Retinal pigment epithelial cell (primary cell): ENCODE data around the gene KRTAP5-7.

ENCODE experiments used
- DNase-seq: peaks from one replicate; pipeline ENCODE4 v3.0.0-alpha.2; 2010; ENCODE audit warnings: low read depth
- H3K4me3 ChIP-seq: 2 replicates; pipeline ENCODE4 v1.5.1; 2011; ENCODE audit warnings: mild to moderate bottlenecking, low read length, control low read depth, moderate library complexity
- CTCF ChIP-seq: conservative IDR thresholded peaks from 2 replicates; pipeline ENCODE4 v1.5.1; 2011; ENCODE audit warnings: low read depth, low read length, control low read depth, inconsistent platforms

Gene KRTAP5-7

GRCh38 chr11:71490044-71490730 is 36.9 kb upstream of the KRTAP5-7 start:
- DNase-seq, result no peak
- no peak for TF ChIP-seq CTCF
- no peak overlapping the region for H3K4me3 ChIP-seq

- TF ChIP-seq CTCF, result no peak
- H3K4me3 ChIP-seq, result no peak overlapping the region
- no peak for DNase-seq
These were observed 36.2 kb upstream of the KRTAP5-7 start for GRCh38 chr11:71490731-71491390.

- no peak overlapping the region for H3K4me3 ChIP-seq
- DNase-seq, result no peak
- no peak for TF ChIP-seq CTCF
These were observed 35.5 kb upstream of the KRTAP5-7 start for GRCh38 chr11:71491531-71491930.

GRCh38 chr11:71491940-71492339 is 35.1 kb upstream of the KRTAP5-7 start:
- no peak for DNase-seq
- H3K4me3 ChIP-seq, result no peak overlapping the region
- no peak for TF ChIP-seq CTCF

- TF ChIP-seq CTCF, result no peak
- no peak for DNase-seq
- H3K4me3 ChIP-seq, result no peak overlapping the region
These were observed 31.5 kb upstream of the KRTAP5-7 start for GRCh38 chr11:71495286-71496230.

GRCh38 chr11:71496421-71496820 is 30.6 kb upstream of the KRTAP5-7 start:
- TF ChIP-seq CTCF, result no peak
- no peak overlapping the region for H3K4me3 ChIP-seq
- no peak for DNase-seq
